HG03196 (cell line): ENCODE results near the gene CDC16.
A peak's percentile ranks its signal among the peaks of the same experiment; 100 is the strongest.
"Not testable (repeated sequence)": the region's sequence is repeated elsewhere in the genome, so short reads cannot be mapped to it uniquely, and the experiment has no call there.

Experiments
- ATAC-seq: cut with Tn5 transposase; IDR thresholded peaks from one replicate; pipeline ENCODE4 v1.9.1; 2021; ENCODE audit not compliant: unreplicated experiment

CDC16 gene

GRCh38 chr13:114234645-114235421 lies at the start of gene CDC16:
CDC16 (plus strand) TSS chr13:114234897; CDS start chr13:114235085, 188 bp downstream.
- peak; percentile 92 for ATAC-seq

- no peak for ATAC-seq
Observed at GRCh38 chr13:114185182-114185971, 49.3 kb upstream of the CDC16 start.

GRCh38 chr13:114194853-114195252 lies 39.8 kb upstream of the CDC16 start:
- ATAC-seq = no peak

- no peak for ATAC-seq
Observed at GRCh38 chr13:114196629-114197028, 38.1 kb upstream of the CDC16 start.

- no peak for ATAC-seq
Observed at GRCh38 chr13:114198556-114198955, 36.1 kb upstream of the CDC16 start.

GRCh38 chr13:114199526-114199925 lies 35.2 kb upstream of the CDC16 start:
- ATAC-seq = not testable (repeated sequence)

GRCh38 chr13:114199954-114200353 lies 34.7 kb upstream of the CDC16 start:
- no peak for ATAC-seq

- no peak for ATAC-seq
Observed at GRCh38 chr13:114200399-114200911, 34.2 kb upstream of the CDC16 start.

GRCh38 chr13:114202581-114202980 lies 32.1 kb upstream of the CDC16 start:
- ATAC-seq = no peak

GRCh38 chr13:114203536-114203935 lies 31.2 kb upstream of the CDC16 start:
- no peak for ATAC-seq

GRCh38 chr13:114204894-114205293 lies 29.8 kb upstream of the CDC16 start:
- ATAC-seq = no peak

GRCh38 chr13:114208134-114208533 lies 26.6 kb upstream of the CDC16 start:
- ATAC-seq = no peak

- ATAC-seq = no peak
Observed at GRCh38 chr13:114211446-114212157, 23.1 kb upstream of the CDC16 start.

- ATAC-seq = no peak
Observed at GRCh38 chr13:114212158-114212495, 22.6 kb upstream of the CDC16 start.

- ATAC-seq = no peak
Observed at GRCh38 chr13:114213980-114214379, 20.7 kb upstream of the CDC16 start.

- no peak for ATAC-seq
Observed at GRCh38 chr13:114219392-114219791, 15.3 kb upstream of the CDC16 start.

GRCh38 chr13:114222461-114222968 lies 12.2 kb upstream of the CDC16 start:
- no peak for ATAC-seq

- no peak for ATAC-seq
Observed at GRCh38 chr13:114224201-114224600, 10.5 kb upstream of the CDC16 start.

GRCh38 chr13:114225610-114226009 lies 9.1 kb upstream of the CDC16 start:
- ATAC-seq = no peak

GRCh38 chr13:114226088-114226487 lies 8.6 kb upstream of the CDC16 start:
- no peak for ATAC-seq

GRCh38 chr13:114226699-114227323 lies 7.9 kb upstream of the CDC16 start:
- peak; percentile 79 for ATAC-seq
